Bronchial epithelial cell (primary cell): ENCODE measurements around the gene CDCA7. TPM values are rescaled to one million over a fixed set of nuclear protein-coding genes. Genes with fewer than 3 reads are reported as not detected.

Experiments
- DNase-seq: peaks from one replicate; pipeline ENCODE4 v3.0.0-alpha.2; 2010; ENCODE audit warnings: low read depth
- FAIRE-seq: peaks from 2 replicates; lab custom pipeline; 2011; peaks lifted over from hg19 to GRCh38; lab: Jason Lieb, UNC
- H3K27me3 ChIP-seq: 2 replicates; pipeline ENCODE4 v1.5.1; 2011; ENCODE audit warnings: low read length; ENCODE audit not compliant: control insufficient read depth, insufficient read depth
- H3K36me3 ChIP-seq: 2 replicates; pipeline ENCODE4 v1.5.1; 2011; ENCODE audit warnings: low read length; ENCODE audit not compliant: control insufficient read depth, insufficient read depth
- H3K4me3 ChIP-seq: 2 replicates; pipeline ENCODE4 v1.5.1; 2011; ENCODE audit warnings: mild to moderate bottlenecking, low read depth, low read length, control low read depth
- total RNA-seq: library from RNA; depleted of rRNA; stranded (reverse); fragments of >200 nt; gene quantifications from 2 replicates; pipeline ENCODE4 v1.2.1, GENCODE V29; 2014
- TF ChIP-seq, protein P1 (sequence below): IDR thresholded peaks from 2 replicates; pipeline ENCODE4 v1.5.1; 2011; ENCODE audit warnings: mild to moderate bottlenecking, moderate library complexity, low read length, control low read depth, inconsistent platforms; ENCODE audit not compliant: insufficient read depth, severe bottlenecking

Gene CDCA7
- total RNA-seq, 1 donor from 2014 or later = 2.4 TPM

DNA sequence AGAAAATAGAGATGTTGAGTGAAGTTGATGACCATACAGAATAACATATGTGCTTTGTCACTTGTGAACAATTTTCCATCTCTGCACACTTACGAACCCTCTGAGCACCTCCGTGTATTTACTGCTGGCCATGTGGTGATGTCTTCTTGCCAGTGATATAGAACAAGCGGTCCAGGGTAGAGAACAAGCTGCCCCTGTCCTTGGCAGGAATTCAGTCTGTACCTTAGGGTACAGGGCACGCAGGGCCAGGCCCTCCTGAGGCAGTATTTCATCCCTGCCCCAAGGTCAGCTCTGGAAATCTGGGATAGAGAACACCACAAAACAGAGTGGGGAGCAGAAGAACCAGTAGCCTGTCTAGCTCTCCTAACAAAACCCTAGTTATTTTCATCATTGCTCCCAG is 44.6 kb downstream of the CDCA7 start:
- TF ChIP-seq, protein P1, sequence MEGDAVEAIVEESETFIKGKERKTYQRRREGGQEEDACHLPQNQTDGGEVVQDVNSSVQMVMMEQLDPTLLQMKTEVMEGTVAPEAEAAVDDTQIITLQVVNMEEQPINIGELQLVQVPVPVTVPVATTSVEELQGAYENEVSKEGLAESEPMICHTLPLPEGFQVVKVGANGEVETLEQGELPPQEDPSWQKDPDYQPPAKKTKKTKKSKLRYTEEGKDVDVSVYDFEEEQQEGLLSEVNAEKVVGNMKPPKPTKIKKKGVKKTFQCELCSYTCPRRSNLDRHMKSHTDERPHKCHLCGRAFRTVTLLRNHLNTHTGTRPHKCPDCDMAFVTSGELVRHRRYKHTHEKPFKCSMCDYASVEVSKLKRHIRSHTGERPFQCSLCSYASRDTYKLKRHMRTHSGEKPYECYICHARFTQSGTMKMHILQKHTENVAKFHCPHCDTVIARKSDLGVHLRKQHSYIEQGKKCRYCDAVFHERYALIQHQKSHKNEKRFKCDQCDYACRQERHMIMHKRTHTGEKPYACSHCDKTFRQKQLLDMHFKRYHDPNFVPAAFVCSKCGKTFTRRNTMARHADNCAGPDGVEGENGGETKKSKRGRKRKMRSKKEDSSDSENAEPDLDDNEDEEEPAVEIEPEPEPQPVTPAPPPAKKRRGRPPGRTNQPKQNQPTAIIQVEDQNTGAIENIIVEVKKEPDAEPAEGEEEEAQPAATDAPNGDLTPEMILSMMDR = no peak
- DNase-seq (no peak), FAIRE-seq (no peak)
- H3K36me3 ChIP-seq = no peaks in the 10 kb centered on the region
- H3K27me3 ChIP-seq = peaks cover 1% of the 10 kb centered on the region
- H3K4me3 ChIP-seq = no peak overlapping the region

DNA sequence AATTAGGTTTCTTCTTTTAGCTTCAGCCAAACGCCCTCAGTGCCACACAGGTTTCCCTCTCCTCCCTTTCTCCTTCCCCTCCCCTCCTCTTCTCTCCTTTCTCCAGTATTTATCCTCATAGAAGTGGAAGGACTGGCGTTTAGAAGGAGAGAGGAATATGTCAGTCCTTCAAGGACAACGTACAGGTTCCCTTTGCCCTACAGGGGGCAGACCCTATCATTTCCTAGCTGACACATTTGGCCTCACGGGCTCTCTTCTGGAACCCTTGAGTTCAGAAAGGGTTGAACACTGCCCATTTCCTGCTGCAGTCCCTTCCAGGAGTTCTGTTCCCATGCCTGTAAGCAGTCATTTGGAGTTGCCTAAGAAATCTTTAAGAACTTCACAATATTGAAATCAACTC is 46.1 kb downstream of the CDCA7 start:
- Histone ChIP-seq H3K36me3 (no peaks in the 10 kb centered on the region), H3K27me3 (peaks cover 1% of the 10 kb centered on the region)

DNA sequence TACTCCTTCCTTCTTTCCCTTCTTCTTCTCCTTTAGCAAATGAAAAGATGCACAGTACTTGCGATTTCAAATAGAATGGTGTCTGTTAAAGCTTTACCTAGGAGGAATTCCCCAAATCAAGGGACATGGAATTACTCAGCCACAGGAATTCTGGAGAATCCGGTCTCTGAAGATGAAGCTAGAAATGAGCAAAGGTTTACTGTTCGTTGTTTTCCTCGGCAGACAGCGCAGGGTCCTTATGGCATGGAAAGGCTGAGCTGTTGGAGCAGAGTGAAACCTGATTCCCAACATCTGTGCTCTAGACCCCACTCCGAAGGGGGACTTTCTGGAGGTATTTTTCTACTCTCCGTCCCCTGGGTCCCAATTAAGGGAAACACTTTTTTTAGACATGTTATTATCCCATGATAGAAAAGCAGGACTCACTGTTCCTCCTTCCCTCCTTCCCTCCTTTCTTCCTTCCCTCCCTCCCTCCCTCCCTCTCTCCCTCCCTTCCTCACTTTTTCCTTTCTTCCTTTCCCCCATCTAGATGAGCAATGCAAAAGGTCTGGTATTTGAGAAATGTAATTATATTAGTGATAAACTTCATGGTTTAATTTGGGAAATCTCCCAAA is 47.1 kb downstream of the CDCA7 start:
- no peak overlapping the region for H3K4me3 ChIP-seq
- TF ChIP-seq, protein P1 = no peak
- DNase-seq (peak; percentile 29), FAIRE-seq (no peak)
- H3K36me3 ChIP-seq = no peaks in the 10 kb centered on the region
- H3K27me3 ChIP-seq = peaks cover 1% of the 10 kb centered on the region

More for the DNA sequence above, 46.1 kb downstream of the CDCA7 start:
- TF ChIP-seq, protein P1 = peak; percentile 45
- H3K4me3 ChIP-seq = no peak overlapping the region
- DNase-seq = no peak
- FAIRE-seq = no peak

DNA sequence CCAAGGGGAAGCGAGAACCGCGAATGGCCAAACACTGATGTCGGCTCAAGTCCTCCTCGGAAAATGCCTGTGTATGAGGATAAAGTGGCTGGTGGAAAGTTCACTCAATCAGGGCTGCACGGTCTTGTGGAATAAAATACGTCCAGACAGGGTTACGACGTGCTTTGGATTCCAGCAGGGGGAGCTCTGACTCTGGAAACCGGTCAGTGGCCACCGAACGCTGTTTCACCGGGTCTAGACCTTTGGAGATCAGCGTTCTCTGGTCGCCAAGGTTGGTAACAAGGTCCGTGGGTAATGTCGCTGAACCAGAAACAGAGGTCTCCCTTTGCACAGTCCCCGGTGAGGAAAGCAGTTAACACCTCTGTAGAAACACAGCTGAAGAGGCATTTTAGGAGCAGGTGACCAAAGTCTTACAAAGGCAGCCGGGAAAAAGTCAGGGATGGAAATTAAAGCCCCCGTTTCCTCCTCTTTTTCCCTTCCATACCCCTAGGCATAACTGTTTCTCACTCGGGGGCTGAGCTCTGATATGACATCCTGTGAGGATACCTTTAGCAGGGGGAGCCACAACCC is 47.8 kb downstream of the CDCA7 start:
- FAIRE-seq = no peak
- no peak overlapping the region for H3K4me3 ChIP-seq
- H3K27me3 ChIP-seq = peaks cover 1% of the 10 kb centered on the region
- TF ChIP-seq, protein P1 = peak; percentile 95
- H3K36me3 ChIP-seq = no peaks in the 10 kb centered on the region
- peak; percentile 66 for DNase-seq

DNA sequence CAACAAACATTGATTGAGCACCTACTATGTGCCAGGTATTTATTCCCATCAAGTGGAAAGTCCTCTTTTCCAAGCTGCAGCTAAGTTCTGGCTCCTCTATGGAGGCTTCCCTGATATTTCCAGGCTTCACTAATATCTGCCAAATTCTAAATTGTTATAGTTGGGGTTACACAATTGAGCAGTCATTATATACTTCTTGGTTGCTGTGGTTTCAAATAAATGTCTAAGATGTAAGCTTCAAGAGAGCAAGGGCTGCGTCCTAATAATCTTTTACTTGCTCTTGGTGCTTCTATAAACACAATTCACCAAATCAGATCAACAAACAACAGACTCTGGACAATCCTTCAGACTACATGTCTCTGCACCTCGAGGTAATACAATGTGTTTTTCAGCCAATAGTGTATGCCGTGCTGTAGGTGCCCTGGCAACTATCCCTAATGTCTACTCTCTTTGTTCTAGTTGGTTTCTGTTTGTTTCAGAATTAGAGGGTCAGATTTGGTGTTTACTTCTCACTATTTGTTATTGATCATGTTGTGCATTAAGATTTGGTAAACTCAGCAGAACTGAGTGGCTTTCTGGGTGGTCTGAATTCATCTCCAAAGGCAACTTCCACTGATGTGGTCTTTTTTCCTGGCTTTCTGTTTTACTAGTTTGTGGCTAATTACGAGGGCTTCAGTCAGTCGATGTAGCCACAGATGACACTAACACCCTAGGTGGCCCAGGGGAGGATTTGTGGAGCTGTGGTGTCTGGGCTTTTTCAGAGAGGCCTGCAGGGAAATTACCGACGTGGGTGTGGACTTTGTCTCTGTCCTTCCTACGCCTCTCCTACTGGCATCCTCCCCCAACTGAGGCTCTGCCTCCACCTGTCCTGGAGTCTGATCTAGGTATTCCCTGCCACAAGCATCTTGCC is 50.4 kb downstream of the CDCA7 start:
- FAIRE-seq (no peak), DNase-seq (no peak)
- no peak overlapping the region for H3K4me3 ChIP-seq
- TF ChIP-seq, protein P1 = no peak
- peaks cover under 1% of the 10 kb centered on the region for H3K27me3 ChIP-seq
- H3K36me3 ChIP-seq = no peaks in the 10 kb centered on the region
